H1 (cell line): Measurements from ENCODE around the gene PSMD6. TPM values are rescaled to one million over a fixed set of nuclear protein-coding genes. Genes with fewer than 3 reads are reported as not detected.

Source experiments
- BACH1 ChIP-seq: IDR thresholded peaks from 2 replicates; pipeline ENCODE4 v1.6.1; 2012; ENCODE audit warnings: low read length, improper control_type of control experiment
- CBX8 ChIP-seq: fragments of 300-800, 300-1000 bp; sonication (generic); IDR thresholded peaks from 2 replicates; pipeline ENCODE4 v1.7.1; 2016; ENCODE audit warnings: low read depth, low read length, borderline replicate concordance
- PHF8 ChIP-seq: fragments of 200-600 bp; sonication (generic); conservative IDR thresholded peaks from 2 replicates; pipeline ENCODE4 v1.7.1; 2012; ENCODE audit warnings: low read depth, mild to moderate bottlenecking, inconsistent platforms, low read length, moderate library complexity
- RXRA ChIP-seq: IDR thresholded peaks from 2 replicates; pipeline ENCODE4 v1.6.1; 2011; ENCODE audit warnings: low read depth, mild to moderate bottlenecking, low read length, moderate library complexity; ENCODE audit not compliant: insufficient read depth
- SIX5 ChIP-seq: IDR thresholded peaks from 2 replicates; pipeline ENCODE4 v1.6.1; 2011; ENCODE audit warnings: mild to moderate bottlenecking, low read depth, low read length
- polyA plus RNA-seq, 7 experiments: library from polyadenylated mRNA; depleted of rRNA in 3 of 7; stranded (reverse) in 5 of 7; unstranded in 2 of 7; fragments of >200 nt in 5 of 7; fragments of 200-250 nt in 2 of 7; gene quantifications; 1 replicate in 5 of 7; 2 replicates in 1 of 7; 4 replicates in 1 of 7; pipeline versions ENCODE4 v1.2.1 to v1.2.3, GENCODE V29; 2011 to 2013; ENCODE audit warnings: missing spikeins in 2 of 7, mixed read lengths in 2 of 7
- total RNA-seq: library from RNA; stranded (reverse); fragmentation: NEBNext Ultra II Directional; extraction: Animal tissue kit (Norgen Biotek cat#: 25700); gene quantifications from 2 replicates; pipeline ENCODE4 v1.2.1, GENCODE V29; 2021
- TF ChIP-seq, protein P1 (sequence below): fragments of 300-600 bp; sonication (generic); IDR thresholded peaks from 2 replicates; pipeline ENCODE4 v1.7.1; 2012; ENCODE audit warnings: low read length, moderate library complexity, mild to moderate bottlenecking, inconsistent platforms; ENCODE audit not compliant: insufficient replicate concordance

PSMD6 gene
- total and polyA plus RNA-seq, 2 of the 8 experiments (the other 6 are each of a cell fraction or from before 2014, with no cell fraction given) = 43.7 to 104 TPM

DNA sequence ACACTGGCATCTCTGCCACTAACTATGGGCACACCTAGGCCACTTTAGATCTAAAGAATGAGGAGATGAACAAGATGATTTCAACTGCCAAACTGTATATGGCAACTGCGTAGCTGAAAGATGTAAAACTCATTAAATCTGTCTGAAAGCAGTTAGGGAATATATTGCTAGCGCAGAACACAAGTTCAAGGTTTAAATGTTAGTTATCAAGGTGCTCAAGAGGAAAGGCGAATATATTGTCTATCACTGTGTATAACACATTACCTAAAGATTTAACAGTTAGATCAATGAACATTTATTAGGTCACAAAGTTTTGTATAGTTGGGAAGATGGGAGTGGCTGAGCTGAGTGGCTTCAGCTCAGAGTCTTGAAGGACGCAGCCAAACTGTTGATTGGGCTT, 33.9 kb upstream of the PSMD6 start (continued):
- TF ChIP-seq, protein P1, sequence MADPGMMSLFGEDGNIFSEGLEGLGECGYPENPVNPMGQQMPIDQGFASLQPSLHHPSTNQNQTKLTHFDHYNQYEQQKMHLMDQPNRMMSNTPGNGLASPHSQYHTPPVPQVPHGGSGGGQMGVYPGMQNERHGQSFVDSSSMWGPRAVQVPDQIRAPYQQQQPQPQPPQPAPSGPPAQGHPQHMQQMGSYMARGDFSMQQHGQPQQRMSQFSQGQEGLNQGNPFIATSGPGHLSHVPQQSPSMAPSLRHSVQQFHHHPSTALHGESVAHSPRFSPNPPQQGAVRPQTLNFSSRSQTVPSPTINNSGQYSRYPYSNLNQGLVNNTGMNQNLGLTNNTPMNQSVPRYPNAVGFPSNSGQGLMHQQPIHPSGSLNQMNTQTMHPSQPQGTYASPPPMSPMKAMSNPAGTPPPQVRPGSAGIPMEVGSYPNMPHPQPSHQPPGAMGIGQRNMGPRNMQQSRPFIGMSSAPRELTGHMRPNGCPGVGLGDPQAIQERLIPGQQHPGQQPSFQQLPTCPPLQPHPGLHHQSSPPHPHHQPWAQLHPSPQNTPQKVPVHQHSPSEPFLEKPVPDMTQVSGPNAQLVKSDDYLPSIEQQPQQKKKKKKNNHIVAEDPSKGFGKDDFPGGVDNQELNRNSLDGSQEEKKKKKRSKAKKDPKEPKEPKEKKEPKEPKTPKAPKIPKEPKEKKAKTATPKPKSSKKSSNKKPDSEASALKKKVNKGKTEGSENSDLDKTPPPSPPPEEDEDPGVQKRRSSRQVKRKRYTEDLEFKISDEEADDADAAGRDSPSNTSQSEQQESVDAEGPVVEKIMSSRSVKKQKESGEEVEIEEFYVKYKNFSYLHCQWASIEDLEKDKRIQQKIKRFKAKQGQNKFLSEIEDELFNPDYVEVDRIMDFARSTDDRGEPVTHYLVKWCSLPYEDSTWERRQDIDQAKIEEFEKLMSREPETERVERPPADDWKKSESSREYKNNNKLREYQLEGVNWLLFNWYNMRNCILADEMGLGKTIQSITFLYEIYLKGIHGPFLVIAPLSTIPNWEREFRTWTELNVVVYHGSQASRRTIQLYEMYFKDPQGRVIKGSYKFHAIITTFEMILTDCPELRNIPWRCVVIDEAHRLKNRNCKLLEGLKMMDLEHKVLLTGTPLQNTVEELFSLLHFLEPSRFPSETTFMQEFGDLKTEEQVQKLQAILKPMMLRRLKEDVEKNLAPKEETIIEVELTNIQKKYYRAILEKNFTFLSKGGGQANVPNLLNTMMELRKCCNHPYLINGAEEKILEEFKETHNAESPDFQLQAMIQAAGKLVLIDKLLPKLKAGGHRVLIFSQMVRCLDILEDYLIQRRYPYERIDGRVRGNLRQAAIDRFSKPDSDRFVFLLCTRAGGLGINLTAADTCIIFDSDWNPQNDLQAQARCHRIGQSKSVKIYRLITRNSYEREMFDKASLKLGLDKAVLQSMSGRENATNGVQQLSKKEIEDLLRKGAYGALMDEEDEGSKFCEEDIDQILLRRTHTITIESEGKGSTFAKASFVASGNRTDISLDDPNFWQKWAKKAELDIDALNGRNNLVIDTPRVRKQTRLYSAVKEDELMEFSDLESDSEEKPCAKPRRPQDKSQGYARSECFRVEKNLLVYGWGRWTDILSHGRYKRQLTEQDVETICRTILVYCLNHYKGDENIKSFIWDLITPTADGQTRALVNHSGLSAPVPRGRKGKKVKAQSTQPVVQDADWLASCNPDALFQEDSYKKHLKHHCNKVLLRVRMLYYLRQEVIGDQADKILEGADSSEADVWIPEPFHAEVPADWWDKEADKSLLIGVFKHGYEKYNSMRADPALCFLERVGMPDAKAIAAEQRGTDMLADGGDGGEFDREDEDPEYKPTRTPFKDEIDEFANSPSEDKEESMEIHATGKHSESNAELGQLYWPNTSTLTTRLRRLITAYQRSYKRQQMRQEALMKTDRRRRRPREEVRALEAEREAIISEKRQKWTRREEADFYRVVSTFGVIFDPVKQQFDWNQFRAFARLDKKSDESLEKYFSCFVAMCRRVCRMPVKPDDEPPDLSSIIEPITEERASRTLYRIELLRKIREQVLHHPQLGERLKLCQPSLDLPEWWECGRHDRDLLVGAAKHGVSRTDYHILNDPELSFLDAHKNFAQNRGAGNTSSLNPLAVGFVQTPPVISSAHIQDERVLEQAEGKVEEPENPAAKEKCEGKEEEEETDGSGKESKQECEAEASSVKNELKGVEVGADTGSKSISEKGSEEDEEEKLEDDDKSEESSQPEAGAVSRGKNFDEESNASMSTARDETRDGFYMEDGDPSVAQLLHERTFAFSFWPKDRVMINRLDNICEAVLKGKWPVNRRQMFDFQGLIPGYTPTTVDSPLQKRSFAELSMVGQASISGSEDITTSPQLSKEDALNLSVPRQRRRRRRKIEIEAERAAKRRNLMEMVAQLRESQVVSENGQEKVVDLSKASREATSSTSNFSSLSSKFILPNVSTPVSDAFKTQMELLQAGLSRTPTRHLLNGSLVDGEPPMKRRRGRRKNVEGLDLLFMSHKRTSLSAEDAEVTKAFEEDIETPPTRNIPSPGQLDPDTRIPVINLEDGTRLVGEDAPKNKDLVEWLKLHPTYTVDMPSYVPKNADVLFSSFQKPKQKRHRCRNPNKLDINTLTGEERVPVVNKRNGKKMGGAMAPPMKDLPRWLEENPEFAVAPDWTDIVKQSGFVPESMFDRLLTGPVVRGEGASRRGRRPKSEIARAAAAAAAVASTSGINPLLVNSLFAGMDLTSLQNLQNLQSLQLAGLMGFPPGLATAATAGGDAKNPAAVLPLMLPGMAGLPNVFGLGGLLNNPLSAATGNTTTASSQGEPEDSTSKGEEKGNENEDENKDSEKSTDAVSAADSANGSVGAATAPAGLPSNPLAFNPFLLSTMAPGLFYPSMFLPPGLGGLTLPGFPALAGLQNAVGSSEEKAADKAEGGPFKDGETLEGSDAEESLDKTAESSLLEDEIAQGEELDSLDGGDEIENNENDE = no peak
- no peak for TF ChIP-seq BACH1
- no peak for TF ChIP-seq SIX5
- TF ChIP-seq CBX8 = no peak
- TF ChIP-seq RXRA = no peak
- TF ChIP-seq PHF8 = no peak
